GM12874 (cell line): ENCODE data around the gene GPAT3.

Source experiments
- TF ChIP-seq, protein P1 (sequence below): IDR thresholded peaks from 2 replicates; pipeline ENCODE4 v1.5.1; 2011; ENCODE audit warnings: low read depth, mild to moderate bottlenecking, control low read depth, low read length, moderate library complexity; ENCODE audit not compliant: insufficient read depth

The GPAT3 gene

DNA sequence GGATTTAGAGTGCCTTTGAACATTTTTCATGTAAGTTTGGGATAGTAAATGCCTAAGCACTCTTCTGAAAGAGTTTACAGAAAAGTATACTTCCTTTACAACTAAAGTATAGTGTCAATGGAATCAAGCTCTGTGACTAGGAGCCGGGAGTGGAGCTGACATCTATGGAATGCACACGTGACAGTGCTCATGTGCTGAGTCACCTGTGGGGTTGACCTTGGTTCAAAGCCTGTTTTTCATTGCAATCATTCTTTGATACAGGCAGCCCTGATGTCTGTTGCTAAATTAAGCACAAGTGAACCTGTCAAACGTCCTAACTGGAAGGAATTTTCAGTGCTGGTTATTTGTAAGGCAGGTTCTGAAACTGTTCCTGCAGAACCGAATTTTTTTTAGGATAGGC is 82.5 kb downstream of the GPAT3 start:
- TF ChIP-seq, protein P1, sequence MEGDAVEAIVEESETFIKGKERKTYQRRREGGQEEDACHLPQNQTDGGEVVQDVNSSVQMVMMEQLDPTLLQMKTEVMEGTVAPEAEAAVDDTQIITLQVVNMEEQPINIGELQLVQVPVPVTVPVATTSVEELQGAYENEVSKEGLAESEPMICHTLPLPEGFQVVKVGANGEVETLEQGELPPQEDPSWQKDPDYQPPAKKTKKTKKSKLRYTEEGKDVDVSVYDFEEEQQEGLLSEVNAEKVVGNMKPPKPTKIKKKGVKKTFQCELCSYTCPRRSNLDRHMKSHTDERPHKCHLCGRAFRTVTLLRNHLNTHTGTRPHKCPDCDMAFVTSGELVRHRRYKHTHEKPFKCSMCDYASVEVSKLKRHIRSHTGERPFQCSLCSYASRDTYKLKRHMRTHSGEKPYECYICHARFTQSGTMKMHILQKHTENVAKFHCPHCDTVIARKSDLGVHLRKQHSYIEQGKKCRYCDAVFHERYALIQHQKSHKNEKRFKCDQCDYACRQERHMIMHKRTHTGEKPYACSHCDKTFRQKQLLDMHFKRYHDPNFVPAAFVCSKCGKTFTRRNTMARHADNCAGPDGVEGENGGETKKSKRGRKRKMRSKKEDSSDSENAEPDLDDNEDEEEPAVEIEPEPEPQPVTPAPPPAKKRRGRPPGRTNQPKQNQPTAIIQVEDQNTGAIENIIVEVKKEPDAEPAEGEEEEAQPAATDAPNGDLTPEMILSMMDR = no peak

- TF ChIP-seq, protein P1 = no peak
Measured at GRCh38 chr4:83618991-83619645, 83.2 kb downstream of the GPAT3 start.

DNA sequence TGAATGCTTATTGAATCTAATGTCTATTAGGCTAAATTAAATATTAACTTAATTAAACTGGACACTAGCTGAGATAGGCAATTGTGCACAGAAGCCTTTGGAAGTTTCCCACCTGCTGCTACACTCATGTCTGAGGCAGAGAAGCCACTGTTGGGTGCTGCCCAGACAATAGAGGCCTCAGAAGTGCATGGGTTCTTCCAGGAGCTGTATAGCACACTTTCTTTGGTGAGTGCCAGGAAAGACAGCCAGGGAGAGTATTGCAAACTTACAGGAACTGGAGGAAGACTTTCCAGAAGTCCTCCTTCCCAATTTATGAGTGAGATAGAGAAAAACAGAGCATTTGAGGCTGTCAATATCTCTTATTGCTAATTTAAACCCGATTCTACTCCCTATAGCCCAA is 89.9 kb downstream of the GPAT3 start:
- TF ChIP-seq, protein P1 = no peak

- TF ChIP-seq, protein P1 = no peak
Measured at GRCh38 chr4:83626245-83626836, 90.4 kb downstream of the GPAT3 start.

DNA sequence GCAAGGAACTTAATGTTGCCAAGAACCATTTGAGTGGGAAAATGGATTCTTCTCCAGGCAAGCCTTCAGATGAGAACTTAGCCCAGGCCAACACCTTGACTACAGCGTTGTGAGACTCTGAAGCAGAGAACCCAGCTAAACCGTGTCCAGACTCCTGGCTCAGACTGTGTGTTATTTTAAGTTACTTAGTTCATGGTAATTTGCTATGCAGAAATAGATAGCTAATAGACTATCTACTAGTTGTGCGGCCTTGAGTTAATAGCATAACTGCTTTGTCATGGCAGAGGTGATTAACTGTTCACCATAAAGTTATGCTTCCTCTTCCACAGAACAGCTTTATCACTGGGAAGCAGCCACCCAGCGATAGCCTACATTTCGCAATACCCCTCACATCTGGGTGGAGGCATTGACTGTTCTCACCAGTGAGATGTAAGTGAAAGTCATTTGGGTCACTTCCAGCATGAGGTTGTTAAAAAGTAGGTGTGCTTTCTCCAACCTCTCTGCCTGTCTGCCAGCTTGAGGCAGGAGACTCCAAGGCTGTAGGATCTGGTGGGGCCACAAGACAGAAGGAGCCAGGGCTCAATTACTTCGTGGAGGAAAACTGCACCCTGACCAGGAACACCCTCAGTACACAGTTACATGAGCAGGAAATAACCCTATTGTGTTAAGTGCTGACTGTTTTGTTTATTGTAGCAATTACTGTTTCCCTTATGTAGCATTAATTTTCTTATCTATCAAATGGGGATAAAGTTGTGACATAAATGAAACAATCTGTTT is 94.2 kb downstream of the GPAT3 start:
- TF ChIP-seq, protein P1 = no peak

DNA sequence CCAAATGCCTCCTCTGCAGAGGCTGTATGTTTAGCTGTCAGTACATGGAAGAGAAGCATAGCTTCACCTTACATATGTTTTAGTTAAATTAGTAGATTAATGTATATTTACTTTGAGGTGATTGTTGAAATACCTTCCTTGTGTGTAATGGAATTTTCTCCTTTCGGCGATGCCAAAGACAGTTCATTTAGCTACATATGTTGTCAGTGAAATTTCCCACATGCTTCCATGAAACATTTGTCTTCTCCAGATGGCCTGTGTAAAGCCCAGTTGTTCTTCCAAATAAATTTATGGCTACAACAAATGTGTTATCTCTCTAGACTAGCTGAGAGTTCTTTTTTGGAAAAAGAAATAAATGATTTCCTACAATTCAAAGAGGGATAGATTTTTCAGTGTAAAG is 95.2 kb downstream of the GPAT3 start:
- TF ChIP-seq, protein P1 = no peak

DNA sequence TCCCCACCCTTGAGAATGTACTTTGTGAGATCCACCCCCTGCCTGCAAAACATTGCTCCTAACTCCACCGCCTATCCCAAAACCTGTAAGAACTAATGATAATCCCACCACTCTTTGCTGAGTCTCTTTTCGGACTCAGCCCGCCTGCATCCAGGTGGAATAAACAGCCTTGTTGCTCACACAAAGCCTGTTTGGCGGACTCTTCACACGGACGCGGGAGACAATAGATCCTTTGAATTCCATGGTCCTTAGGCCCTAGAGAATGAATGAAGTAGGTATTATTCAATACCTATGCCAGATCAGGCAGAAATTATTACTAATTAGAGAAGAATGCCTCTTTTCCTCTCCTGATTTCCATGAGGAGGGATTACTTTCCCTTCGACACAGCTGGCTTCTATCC is 101.0 kb downstream of the GPAT3 start:
- TF ChIP-seq, protein P1 = no peak
